ENCODE measurements around the gene RPRM. TPM values are rescaled to one million over a fixed set of nuclear protein-coding genes. Genes with fewer than 3 reads are reported as not detected.

Gene RPRM
- total RNA-seq, 1 experiment from 2014 or later, result not detected

DNA sequence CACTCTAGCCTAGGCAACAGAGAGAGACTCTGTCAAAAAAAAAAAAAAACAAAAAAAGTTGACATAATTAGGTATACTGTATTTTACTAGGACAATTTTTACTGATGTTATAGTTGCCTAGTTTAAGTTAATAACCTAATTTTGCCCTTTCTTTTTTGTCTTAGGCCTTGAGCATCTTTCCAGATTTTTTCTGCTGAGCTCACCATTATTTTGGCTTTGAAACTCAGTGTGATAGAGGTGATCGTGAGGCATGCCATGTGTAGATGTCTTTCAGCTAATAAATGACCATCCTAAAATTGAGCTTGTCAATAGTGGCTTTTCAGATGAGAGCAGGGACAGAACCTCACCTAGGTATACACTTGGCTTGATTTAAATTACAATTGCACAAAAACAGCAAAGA, 47.4 kb downstream of the RPRM start:
- POLR2A ChIA-PET, result no interaction called here
- ATAC-seq (no peak), DNase-seq (ENCODE audit: low read depth, low spot score) (no peak)
- H3K27ac ChIP-seq (ENCODE audit: low read length), result no peak overlapping the region
- no peaks in the 10 kb centered on the region for H3K27me3 ChIP-seq (ENCODE audit: control insufficient read depth, insufficient read depth, low read length)
- intact Hi-C loops (cut with micrococcal nuclease; ENCODE audit: unreplicated experiment) (no loop called here), in situ Hi-C loops (cut with HindIII; ENCODE audit: low pct_unique_long_range_greater_than_20kb, low sequenced_read_pairs) (no loop called here)
- no peaks in the 10 kb centered on the region for H3K4me1 ChIP-seq (ENCODE audit: control insufficient read depth, insufficient read depth, low read length)
- H3K4me3 ChIP-seq (ENCODE audit: low read depth in 2 of 2, low read length in 2 of 2), result no peak overlapping the region
- no TSS peak for BruUV-seq (replicated peaks)
- H3K9me3 ChIP-seq (ENCODE audit: control insufficient read depth, insufficient read depth, low read depth, low read length), result no peaks in the 10 kb centered on the region
- CTCF ChIA-PET, result no interaction called here
- no peaks in the 10 kb centered on the region for H3K36me3 ChIP-seq (ENCODE audit: control insufficient read depth, insufficient read depth, low read length)
- TF ChIP-seq REST (IDR thresholded peaks at IDR 0.05; ENCODE audit: insufficient read depth in 1 of 2, low read depth in 2 of 2, low read length in 1 of 2) (no peak), SIN3A (IDR thresholded peaks at IDR 0.05; ENCODE audit: borderline replicate concordance, insufficient read depth, low read depth, low read length) (no peak)

All from Panc1 (cell line).